Epithelial cell of proximal tubule (primary cell): ENCODE measurements around the gene PLCB1. TPM values are rescaled to one million over a fixed set of nuclear protein-coding genes. Genes with fewer than 3 reads are reported as not detected.

Experiments
- DNase-seq: peaks from one replicate; pipeline ENCODE4 v3.0.0-alpha.2; 2011; ENCODE audit warnings: low read depth
- H3K4me3 ChIP-seq: 2 replicates; pipeline ENCODE4 v1.5.1; 2011; ENCODE audit warnings: low read depth, mild to moderate bottlenecking, low read length
- total RNA-seq: library from RNA; depleted of rRNA; stranded (reverse); fragments of >200 nt; gene quantifications from 2 replicates; pipeline ENCODE4 v1.2.3, GENCODE V29; 2015
- TF ChIP-seq, protein P1 (sequence below): conservative IDR thresholded peaks from 2 replicates; pipeline ENCODE4 v1.5.1; 2012; ENCODE audit warnings: low read depth, mild to moderate bottlenecking, low read length

Gene PLCB1
- total RNA-seq, 1 donor from 2014 or later, result 2.2 TPM

DNA sequence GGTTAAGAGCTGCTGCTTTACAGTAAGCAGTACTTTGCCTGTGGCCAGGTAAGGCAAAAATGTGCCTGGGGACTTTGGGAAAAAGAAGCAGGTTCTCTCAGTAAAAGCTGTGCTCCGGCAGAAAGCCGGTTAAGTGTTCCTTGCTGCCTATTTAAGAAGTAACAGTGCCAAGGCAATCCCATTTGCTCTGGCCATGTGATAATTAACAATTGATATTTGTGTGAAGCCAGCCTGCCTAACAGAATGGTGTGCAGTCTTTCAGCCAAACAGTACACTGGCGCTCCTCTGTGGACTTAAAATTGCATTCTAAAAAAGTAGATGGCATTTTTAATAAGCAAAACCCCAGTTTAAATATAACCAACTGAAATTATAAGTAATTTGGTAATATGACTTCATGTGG, 430.3 kb downstream of the PLCB1 start:
- no peak overlapping the region for H3K4me3 ChIP-seq
- TF ChIP-seq, protein P1, sequence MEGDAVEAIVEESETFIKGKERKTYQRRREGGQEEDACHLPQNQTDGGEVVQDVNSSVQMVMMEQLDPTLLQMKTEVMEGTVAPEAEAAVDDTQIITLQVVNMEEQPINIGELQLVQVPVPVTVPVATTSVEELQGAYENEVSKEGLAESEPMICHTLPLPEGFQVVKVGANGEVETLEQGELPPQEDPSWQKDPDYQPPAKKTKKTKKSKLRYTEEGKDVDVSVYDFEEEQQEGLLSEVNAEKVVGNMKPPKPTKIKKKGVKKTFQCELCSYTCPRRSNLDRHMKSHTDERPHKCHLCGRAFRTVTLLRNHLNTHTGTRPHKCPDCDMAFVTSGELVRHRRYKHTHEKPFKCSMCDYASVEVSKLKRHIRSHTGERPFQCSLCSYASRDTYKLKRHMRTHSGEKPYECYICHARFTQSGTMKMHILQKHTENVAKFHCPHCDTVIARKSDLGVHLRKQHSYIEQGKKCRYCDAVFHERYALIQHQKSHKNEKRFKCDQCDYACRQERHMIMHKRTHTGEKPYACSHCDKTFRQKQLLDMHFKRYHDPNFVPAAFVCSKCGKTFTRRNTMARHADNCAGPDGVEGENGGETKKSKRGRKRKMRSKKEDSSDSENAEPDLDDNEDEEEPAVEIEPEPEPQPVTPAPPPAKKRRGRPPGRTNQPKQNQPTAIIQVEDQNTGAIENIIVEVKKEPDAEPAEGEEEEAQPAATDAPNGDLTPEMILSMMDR, result no peak
- DNase-seq, result no peak

DNA sequence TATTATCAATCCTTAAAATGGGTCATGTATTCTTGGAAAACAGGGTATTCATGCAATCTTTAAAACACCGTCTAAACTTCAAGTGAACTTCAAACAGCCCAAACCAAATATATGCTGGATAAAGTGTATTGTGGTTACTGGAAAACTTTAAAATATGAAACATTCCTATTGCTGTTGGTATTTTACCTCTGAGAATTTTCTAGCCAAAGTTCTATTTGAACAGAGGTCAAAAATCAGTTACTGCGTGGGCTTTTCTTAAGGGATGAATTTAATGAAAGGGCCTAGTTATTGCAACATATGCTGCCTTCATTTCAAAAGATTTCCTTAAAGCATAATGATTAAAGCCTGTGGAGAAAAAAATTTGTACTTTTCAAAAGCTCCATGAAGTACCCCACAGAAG, 436.0 kb downstream of the PLCB1 start:
- no peak for DNase-seq
- TF ChIP-seq, protein P1, result no peak
- H3K4me3 ChIP-seq, result no peak overlapping the region

DNA sequence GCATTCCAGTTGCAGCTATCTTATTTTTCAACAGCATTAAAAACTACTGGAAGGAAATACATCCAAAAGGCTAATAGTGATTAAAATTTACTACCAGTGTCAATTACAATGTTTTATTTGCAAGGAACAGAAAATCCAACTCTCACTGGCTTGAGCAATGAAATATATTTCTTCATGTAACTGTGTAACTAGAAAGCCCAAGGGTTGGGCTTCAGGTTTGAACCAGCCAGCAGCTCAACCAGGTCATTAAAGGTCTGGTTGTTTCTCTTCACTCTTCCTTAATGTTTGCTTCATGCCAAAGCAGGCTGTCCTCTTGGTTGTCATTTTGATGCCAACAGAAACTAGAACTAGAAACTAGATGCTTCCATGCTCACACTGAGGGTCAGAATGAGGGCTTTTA, 437.7 kb downstream of the PLCB1 start:
- TF ChIP-seq, protein P1, result no peak

DNA sequence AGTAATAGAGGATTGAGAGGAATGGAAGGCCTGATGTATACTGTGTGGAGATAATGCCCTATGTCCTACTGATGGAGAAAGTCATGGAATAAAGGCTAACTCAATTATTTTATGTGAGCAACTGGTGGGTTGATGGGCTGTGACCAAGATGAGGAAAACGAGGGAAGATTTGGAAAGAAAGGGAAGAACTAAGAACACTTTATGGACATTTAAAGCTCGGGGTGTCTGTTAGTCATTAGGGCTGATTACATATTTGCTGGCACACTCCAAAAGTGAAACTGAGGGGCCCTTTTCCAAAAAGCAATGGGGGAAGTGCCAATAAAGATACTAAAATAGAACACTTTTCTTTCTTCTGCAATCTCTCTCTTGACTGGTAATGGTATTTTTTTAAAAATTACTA, 439.5 kb downstream of the PLCB1 start:
- H3K4me3 ChIP-seq, result no peak overlapping the region
- TF ChIP-seq, protein P1, result no peak
- no peak for DNase-seq

More for the DNA sequence above, 437.7 kb downstream of the PLCB1 start:
- no peak for DNase-seq
- no peak overlapping the region for H3K4me3 ChIP-seq

DNA sequence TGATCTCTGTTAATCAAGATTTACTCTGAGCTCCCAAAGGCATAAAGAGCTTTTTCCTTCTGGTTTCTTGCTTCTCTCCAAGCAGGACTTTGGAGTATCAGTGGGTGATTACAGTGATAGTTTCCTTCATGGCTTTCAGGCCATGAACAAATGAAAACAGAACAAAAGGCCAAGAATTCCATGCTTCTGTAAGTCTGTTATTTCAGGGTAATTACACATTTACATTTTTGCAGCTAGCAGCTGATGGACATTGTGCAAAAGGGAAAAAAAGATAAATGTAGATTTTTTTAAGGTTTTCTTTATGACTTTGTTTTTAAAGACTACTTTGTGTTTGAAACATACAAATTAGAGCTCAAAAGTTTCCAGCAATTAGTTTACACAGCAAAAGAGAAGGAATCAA, 441.6 kb downstream of the PLCB1 start:
- H3K4me3 ChIP-seq, result no peak overlapping the region
- DNase-seq, result no peak
- TF ChIP-seq, protein P1, result no peak

DNA sequence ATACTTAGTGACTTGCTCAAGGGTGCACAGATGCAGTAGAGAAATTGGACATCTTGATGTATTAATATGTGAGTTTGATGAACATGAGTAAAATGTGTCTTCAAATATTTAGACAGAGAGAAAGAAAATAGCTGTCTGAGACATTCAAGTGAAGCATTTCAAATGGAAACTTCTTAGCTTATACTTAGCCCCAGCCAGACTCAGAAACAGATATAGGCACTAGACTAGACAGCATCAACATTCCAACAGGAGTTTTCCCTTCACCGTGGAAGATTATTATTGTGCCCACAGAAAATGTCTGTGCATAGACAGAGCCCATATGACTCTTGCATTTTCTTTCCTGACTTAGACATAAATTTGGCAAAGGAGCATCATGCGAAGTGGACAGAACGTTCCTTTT, 443.0 kb downstream of the PLCB1 start:
- no peak overlapping the region for H3K4me3 ChIP-seq
- TF ChIP-seq, protein P1, result no peak
- DNase-seq, result no peak

DNA sequence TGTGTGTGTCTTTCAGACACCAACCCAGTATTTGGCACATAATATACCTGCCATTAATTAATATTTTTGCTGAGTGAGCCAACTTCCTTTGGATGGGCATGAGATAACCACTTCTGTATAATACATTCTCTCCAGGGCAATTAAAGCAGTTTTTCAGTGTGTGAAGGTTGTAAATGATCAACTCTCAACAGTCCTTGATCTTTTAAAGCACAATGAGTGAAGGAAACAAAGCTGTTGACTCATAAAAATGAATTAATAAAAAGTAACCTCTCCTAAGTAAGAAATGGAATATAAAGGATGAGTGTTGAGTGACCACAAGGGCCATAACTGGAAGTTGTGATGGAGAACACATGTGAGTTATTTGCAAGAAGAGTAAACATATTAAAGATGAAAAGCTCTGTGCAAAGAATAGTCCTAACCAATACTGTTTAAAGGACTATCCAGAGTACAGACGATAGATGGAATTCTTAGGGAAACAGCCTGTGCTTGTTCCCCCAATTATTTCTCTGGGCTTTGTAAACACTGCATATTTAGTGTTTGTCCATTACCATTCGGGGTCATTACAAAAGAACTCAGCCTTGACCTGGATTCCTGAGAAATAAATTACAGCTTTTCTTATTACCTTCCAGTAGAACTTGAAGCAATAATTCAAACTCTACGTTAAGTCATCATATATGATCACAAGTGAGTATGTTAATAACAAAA, 446.2 kb downstream of the PLCB1 start:
- TF ChIP-seq, protein P1, result no peak
- H3K4me3 ChIP-seq, result no peak overlapping the region
- no peak for DNase-seq
